Stimulated activated CD4-positive, alpha-beta T cell treated with anti-CD3 and anti-CD28 coated beads, Interleukin-12 subunit alpha, Interleukin-12 subunit beta, amount 100 ng/mL, for 24 hours (primary cell): ENCODE measurements around the gene PMVK.
"Not testable (repeated sequence)": the region's sequence is repeated elsewhere in the genome, so short reads cannot be mapped to it uniquely, and the experiment has no call there.

Experiments
- DNase-seq, 2 experiments: peaks; one replicate each; pipeline ENCODE4 v3.0.0-alpha.2; 2020; ENCODE audit warnings: low read depth in 2 of 2

PMVK gene

DNA sequence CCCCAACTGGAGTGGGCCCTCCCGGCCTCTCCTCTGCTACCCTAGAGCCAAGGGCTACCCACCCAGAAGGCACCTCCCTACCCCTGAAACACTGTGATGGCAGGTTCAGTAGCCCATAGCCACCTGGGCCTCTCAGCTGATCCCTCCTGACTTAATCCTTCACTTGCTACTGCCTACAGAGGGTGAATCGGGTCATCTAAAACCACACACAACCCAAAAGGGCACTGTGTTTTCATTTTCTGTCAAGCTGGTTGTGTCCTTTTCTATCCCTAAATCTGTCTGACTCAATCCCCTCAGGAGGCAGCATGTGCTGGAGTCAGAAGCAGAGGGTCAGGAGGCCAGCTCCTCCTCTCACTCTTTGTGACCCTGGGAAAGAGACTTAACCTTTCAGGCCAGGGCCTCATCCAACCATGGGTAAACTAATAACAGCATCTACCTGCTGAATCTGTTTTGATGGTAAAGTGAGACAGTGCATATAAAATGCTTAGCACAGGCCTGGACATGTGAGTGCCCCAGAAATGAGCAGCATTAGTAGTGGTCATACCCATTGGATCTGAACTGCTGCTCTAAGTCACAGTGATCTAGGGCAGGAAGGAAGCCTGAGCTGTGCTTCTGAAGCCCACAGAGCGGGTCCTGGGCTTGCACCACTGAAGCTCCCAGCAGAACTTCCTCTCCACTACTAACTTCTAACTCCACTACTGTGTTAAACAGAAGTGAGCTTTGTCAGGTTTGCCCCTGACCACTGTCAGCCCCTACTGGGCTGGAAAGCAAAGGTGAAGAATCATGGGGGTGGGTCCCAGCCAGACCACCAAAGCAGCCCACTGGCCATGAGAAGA, 11.0 kb downstream of the PMVK start:
- DNase-seq, result no peak

- DNase-seq, result no peak
Measured at GRCh38 chr1:154923695-154924094, 12.8 kb downstream of the PMVK start.

DNA sequence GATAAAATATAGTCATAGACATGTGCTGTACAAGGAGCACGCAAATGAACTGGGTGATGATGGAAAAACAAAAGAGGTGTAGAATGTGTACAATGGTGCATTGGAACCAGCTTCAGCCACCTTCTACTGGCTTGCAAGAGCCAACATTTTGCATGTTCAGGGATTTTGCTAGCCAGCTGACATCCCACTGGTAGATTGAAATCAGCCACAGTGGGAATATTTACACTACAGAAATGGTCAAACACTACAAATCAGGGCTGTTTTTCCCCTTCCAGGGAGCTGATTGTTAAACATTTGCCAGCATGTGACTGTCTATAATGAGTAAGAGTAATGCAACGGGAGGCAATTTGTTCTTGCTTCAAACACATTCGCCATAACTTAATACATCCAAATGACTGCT, 23.2 kb downstream of the PMVK start:
- no peak for DNase-seq

DNA sequence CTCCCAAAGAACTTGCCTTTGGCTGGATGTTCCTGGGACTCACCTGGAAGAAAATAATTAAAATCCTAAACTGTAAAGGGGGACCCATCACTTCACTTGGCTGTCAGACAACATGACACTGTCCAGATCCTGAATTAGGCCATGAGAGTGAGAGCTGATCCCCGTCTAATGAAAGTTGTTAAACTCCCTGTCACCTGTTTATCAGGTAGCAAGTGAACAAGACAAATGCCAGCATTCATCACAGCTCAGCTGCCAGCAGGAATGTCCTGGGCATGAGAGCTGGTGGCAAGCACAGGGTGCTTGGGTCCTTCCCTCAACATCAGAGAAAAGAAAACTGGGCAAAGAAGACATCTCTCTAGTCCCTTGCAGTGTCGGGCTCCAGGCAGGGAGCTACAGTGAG, 23.8 kb downstream of the PMVK start:
- DNase-seq, result no peak

DNA sequence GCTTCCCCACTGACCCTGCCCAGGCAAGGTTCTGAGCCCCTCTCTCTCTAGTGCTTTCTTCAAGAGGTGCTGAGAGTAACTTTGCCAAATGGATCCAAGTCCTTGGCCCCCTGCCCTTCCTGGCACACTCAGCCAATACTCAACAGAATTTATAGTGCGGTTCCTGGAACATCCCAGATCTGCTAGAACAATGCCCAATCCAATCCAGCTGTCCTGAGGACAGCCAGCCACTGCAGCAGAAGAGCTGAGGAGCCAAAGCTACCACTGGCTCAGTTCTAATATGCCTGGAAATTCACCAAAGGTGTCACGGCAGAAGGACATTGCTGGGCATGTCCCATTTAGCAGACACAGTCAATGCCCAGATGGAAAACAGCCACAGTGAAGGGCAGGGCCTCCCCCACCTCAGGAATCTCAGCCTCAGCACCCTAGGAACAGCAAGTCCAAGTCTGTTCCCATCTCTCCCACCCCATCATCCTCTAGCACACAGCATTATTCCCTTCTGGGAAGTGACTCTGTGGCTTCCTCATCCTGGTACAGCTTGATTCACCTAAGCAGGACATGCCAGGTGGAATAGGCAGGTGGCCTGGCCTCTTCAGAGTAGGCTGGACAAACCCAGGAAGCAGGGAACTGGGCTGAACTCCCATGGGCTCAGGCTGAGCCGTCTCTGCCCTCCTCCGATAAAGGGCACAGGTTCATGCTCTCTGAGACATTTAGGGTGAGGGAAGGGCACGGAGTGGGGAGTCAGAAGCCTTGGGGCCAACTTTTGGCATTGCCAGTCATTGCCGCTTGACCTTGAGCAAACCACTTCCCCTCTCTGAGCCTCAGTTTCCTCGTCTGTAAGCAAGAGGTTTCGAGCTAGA, 24.6 kb downstream of the PMVK start:
- no peak for DNase-seq

- no peak for DNase-seq
Measured at GRCh38 chr1:154910851-154911250, 25.7 kb downstream of the PMVK start.

DNA sequence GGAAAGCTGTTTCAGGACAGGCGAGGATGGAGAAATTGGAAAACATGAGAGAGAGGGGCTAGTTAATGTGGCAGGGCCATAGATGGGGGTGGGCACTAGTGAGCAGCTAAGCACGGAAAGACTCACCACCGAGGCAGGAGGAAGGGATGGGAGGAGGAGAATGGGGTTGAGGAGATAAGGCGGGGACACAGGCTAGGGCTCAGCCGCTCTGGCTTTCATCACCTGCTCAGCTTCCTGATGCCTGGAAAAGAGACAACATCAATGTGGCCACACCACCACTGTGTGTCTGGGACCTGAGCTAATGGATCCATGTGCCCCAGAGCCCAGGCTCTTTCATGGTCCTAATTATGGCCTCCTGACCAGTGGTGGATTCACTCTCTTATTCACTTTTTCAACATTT, 27.6 kb downstream of the PMVK start:
- no peak for DNase-seq

DNA sequence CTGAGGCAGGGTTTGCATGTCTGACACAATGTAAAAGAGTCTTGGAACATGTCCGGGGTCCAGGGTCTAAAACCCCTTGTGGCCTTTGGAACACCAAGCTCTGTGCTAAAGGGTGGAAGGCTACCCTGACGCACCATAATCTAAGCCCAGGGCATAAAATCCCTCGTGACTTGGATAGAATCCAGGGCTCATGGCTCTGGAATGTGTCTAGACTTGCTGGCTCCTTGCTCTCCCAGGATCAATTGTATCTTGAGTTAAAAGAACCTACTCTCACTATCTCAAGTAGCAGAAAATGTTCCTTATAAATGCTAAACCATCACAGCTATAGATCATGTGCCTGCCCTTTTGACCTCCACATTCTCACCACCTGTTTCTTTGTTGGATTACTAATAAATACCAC, 28.4 kb downstream of the PMVK start:
- not testable (repeated sequence) for DNase-seq

- no peak for DNase-seq
Measured at GRCh38 chr1:154906621-154907081, 29.9 kb downstream of the PMVK start.

- DNase-seq, result no peak
Measured at GRCh38 chr1:154902938-154903566, 33.5 kb downstream of the PMVK start.

- DNase-seq, result no peak
Measured at GRCh38 chr1:154901591-154901990, 34.9 kb downstream of the PMVK start.

GRCh38 chr1:154899041-154899440, 37.5 kb downstream of the PMVK start:
- no peak for DNase-seq

DNA sequence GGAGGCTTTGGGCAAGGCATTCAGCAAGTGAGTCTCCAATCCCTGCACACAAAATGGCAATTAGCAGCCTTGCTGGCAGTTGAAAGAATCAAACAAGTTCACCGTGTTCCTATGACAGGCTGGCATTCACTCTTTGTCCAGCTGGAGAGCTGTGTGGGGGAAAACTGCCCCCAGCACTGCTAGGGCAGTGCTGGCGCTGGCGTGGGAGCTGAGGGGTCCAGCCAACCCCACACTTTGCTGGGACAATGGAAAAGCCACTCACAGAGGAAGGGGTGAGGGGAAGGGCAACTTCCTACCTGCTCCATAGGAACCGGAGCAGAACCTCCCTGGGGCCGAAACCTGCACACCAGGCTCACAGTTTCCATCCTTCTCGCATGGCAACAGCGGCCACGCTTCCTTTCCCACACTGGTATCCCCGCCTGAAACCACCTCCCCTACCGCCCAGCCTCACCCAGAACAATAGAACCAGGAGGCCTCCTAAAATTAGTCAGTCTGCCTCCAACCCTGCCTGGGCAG, 39.7 kb downstream of the PMVK start:
- no peak for DNase-seq

- DNase-seq, result no peak
Measured at GRCh38 chr1:154895798-154896197, 40.7 kb downstream of the PMVK start.

DNA sequence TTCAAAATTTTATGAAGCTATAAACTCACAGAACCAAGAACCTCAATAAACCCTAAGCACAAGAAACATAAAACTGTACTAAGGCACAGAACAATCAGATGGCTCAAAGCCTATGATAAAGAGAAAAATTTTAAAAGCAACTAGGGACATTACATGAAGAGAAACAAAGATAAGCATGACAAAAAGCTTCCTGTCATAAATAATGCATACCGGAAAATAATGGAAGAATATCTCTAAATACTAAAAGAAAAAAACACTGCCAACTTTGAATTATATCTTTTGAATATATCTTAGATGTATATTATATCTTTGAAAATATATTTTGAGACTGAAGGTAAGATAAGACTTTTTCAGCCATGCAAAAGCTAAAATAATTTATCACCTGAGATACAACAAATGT, 45.1 kb downstream of the PMVK start:
- DNase-seq, result no peak

- DNase-seq, result no peak
Measured at GRCh38 chr1:154888757-154889156, 47.8 kb downstream of the PMVK start.

GRCh38 chr1:154886281-154887015, 50.1 kb downstream of the PMVK start:
- DNase-seq, result no peak

DNA sequence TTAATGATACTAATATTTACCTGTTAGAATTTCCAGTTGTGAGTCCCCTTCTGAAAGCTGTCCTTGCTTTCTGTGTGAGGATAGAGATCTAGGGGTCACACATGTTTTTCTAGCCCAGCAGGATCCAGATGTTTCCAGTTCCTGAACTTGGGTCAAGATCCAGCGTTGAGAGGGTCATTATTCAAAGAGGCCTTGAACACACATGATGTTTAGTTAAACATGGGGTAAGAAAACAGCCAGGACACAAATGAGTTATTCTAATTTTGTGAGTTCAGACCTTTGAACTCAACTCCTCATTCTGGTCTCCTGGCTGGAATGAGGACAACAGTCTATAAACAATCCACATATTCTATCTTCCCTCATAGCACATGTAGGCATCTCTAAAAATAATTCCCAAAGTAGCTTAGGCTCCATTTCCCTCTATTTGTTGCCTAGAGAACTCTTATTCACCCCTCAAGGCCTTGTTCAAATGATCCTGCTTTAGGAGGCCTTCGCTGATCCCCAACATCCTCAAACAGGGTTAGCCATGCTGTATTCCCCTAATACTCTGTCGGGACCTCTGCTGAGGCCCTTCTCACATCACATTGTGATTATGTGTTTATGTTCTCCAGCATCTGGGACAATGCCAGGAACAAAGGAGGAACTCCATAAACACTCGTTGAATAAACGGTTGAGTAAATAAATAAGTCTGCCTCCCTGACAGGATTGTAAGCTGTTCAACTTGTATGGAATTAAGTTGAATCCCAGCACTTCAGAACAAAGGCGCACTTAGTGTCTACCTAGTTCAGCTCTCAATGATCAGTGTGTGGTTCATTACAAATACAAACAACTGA, 51.4 kb downstream of the PMVK start:
- no peak for DNase-seq

- DNase-seq, result no peak
Measured at GRCh38 chr1:154883919-154884868, 52.3 kb downstream of the PMVK start.
